A673 (cell line): ENCODE data around the gene LIMA1.

ENCODE experiments used
- EZH2 ChIP-seq: fragments of 200-600 bp; sonication (generic); IDR thresholded peaks from 2 replicates; pipeline ENCODE4 v1.6.1; 2017; ENCODE audit warnings: borderline replicate concordance, low read depth, mild to moderate bottlenecking, mixed read lengths, antibody characterized with exemption, low read length; ENCODE audit not compliant: poor library complexity, severe bottlenecking
- TF ChIP-seq, protein P1 (sequence below): fragments of 300-800, 200-600 bp; sonication (generic); conservative IDR thresholded peaks from 2 replicates; pipeline ENCODE4 v1.5.1; 2017; ENCODE audit warnings: low read depth, mild to moderate bottlenecking, antibody characterized with exemption, low read length, moderate library complexity, mixed read lengths

GRCh38 chr12:50297996-50298395 is 14.7 kb upstream of the LIMA1 start:
- TF ChIP-seq, protein P1, sequence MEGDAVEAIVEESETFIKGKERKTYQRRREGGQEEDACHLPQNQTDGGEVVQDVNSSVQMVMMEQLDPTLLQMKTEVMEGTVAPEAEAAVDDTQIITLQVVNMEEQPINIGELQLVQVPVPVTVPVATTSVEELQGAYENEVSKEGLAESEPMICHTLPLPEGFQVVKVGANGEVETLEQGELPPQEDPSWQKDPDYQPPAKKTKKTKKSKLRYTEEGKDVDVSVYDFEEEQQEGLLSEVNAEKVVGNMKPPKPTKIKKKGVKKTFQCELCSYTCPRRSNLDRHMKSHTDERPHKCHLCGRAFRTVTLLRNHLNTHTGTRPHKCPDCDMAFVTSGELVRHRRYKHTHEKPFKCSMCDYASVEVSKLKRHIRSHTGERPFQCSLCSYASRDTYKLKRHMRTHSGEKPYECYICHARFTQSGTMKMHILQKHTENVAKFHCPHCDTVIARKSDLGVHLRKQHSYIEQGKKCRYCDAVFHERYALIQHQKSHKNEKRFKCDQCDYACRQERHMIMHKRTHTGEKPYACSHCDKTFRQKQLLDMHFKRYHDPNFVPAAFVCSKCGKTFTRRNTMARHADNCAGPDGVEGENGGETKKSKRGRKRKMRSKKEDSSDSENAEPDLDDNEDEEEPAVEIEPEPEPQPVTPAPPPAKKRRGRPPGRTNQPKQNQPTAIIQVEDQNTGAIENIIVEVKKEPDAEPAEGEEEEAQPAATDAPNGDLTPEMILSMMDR, result no peak
- no peak for TF ChIP-seq EZH2
